HEK293 (cell line): Measurements from ENCODE around the gene TRAPPC1.

ENCODE experiments used
- YY2 ChIP-seq: fragments of 450-650 bp; formaldehyde crosslinking; IDR thresholded peaks from 2 replicates; pipeline ENCODE4 v1.5.1; 2016; ENCODE audit warnings: missing biosample characterization, missing genetic modification characterization
- ZFP37 ChIP-seq: fragments of 450-650 bp; formaldehyde crosslinking; IDR thresholded peaks from 2 replicates; pipeline ENCODE4 v1.5.1; 2016; ENCODE audit warnings: missing biosample characterization, missing genetic modification characterization
- ZFP41 ChIP-seq: fragments of 450-650 bp; formaldehyde crosslinking; IDR thresholded peaks from 2 replicates; pipeline ENCODE4 v1.5.1; 2016; ENCODE audit warnings: missing biosample characterization, missing genetic modification characterization, borderline replicate concordance
- ZXDB ChIP-seq: fragments of 450-650 bp; formaldehyde crosslinking; IDR thresholded peaks from 2 replicates; pipeline ENCODE4 v1.5.1; 2016; ENCODE audit warnings: missing biosample characterization, missing genetic modification characterization
- TF ChIP-seq, protein P1 (sequence below): fragments of 450-650 bp; formaldehyde crosslinking; IDR thresholded peaks from 2 replicates; pipeline ENCODE4 v1.5.1; 2016; ENCODE audit warnings: missing biosample characterization, missing genetic modification characterization

DNA sequence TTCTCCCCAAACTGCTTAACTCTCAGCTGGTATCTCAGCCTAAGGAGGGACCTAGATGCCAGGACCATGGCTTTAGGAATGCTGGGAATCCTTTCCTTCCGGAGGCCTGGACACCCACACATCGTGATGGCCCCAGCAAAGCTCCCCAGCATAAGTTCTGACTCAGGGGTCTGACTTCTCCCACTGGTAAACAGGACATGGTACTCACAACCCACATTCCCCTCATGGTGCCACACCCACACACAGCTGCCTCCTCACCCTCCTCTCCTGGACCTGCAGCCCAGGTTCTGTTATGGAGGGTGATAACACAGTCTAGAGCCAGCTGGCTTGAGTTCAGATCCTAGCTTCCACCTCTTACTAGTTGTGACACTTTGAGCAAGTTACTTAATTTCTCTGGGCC lies 14.9 kb downstream of the TRAPPC1 start:
- TF ChIP-seq, protein P1, sequence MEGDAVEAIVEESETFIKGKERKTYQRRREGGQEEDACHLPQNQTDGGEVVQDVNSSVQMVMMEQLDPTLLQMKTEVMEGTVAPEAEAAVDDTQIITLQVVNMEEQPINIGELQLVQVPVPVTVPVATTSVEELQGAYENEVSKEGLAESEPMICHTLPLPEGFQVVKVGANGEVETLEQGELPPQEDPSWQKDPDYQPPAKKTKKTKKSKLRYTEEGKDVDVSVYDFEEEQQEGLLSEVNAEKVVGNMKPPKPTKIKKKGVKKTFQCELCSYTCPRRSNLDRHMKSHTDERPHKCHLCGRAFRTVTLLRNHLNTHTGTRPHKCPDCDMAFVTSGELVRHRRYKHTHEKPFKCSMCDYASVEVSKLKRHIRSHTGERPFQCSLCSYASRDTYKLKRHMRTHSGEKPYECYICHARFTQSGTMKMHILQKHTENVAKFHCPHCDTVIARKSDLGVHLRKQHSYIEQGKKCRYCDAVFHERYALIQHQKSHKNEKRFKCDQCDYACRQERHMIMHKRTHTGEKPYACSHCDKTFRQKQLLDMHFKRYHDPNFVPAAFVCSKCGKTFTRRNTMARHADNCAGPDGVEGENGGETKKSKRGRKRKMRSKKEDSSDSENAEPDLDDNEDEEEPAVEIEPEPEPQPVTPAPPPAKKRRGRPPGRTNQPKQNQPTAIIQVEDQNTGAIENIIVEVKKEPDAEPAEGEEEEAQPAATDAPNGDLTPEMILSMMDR (tag by site-specific recombination) = no peak
- TF ChIP-seq YY2 (no peak), ZXDB (tag by site-specific recombination) (no peak), ZFP41 (tag by site-specific recombination) (no peak), ZFP37 (no peak)
